HepG2 (cell line): ENCODE data around the gene IL21R. TPM values are rescaled to one million over a fixed set of nuclear protein-coding genes. Genes with fewer than 3 reads are reported as not detected.

ENCODE experiments used
- ATF7-NPFF ChIP-seq: sonication (generic); formaldehyde crosslinking; IDR thresholded peaks from 2 replicates; pipeline ENCODE4 v1.8.1; 2023; ENCODE audit warnings: mild to moderate bottlenecking, low read depth, missing genetic modification reagents, moderate library complexity
- CC2D1A ChIP-seq: sonication (generic); formaldehyde crosslinking; IDR thresholded peaks from 2 replicates; pipeline ENCODE4 v1.8.1; 2023; ENCODE audit warnings: mild to moderate bottlenecking, missing genetic modification reagents
- ERF ChIP-seq: IDR thresholded peaks from 2 replicates; pipeline ENCODE4 v1.6.1; 2018; ENCODE audit warnings: missing biosample characterization, missing genetic modification reagents
- FOXO1 ChIP-seq: sonication (generic); formaldehyde crosslinking; IDR thresholded peaks from 2 replicates; pipeline ENCODE4 v1.4.0; 2020; ENCODE audit warnings: missing genetic modification reagents
- JDP2 ChIP-seq: sonication (generic); formaldehyde crosslinking; IDR thresholded peaks from 2 replicates; pipeline ENCODE4 v1.8.1; 2022; ENCODE audit warnings: missing genetic modification reagents, borderline replicate concordance
- KLF9 ChIP-seq: IDR thresholded peaks from 2 replicates; pipeline ENCODE4 v1.6.1; 2016; ENCODE audit warnings: low read depth
- KMT2A ChIP-seq: sonication (generic); formaldehyde crosslinking; IDR thresholded peaks from 2 replicates; pipeline ENCODE4 v1.4.0; 2020; ENCODE audit warnings: missing genetic modification reagents
- MIER2 ChIP-seq: IDR thresholded peaks from 2 replicates; pipeline ENCODE4 v1.6.1; 2016; ENCODE audit warnings: missing biosample characterization, missing genetic modification reagents
- NR2F1 ChIP-seq, 2 experiments: fragments of 450-650 bp in 1 of 2; formaldehyde crosslinking in 1 of 2; IDR thresholded peaks; 2 replicates each; pipeline versions ENCODE4 v1.5.0 to v1.6.1; 2016 to 2020; ENCODE audit warnings: mild to moderate bottlenecking in 1 of 2, missing compliant biosample characterization in 1 of 2, missing genetic modification reagents in 1 of 2, moderate library complexity in 1 of 2
- POLR2A ChIP-seq, 2 experiments: IDR thresholded peaks; 2 replicates each; pipeline ENCODE4 v1.6.1; 2011; ENCODE audit warnings: low read depth in 2 of 2, low read length in 2 of 2, mild to moderate bottlenecking in 1 of 2, moderate library complexity in 1 of 2; ENCODE audit not compliant: insufficient read depth in 1 of 2
- POLR2G ChIP-seq: fragments of 200-400 bp; formaldehyde crosslinking; IDR thresholded peaks from 2 replicates; pipeline ENCODE4 v1.6.1; 2018; ENCODE audit warnings: mild to moderate bottlenecking, low read depth, low read length, moderate library complexity
- RAD51 ChIP-seq: fragments of 450-650 bp; IDR thresholded peaks from 2 replicates; pipeline ENCODE4 v1.6.1; 2016; ENCODE audit warnings: borderline replicate concordance
- SAP130 ChIP-seq: IDR thresholded peaks from 2 replicates; pipeline ENCODE4 v1.6.1; 2016; ENCODE audit warnings: low read depth
- SOX13 ChIP-seq, 3 experiments: fragments of 450-650 bp in 1 of 3; sonication (generic) in 1 of 3; formaldehyde crosslinking in 1 of 3; IDR thresholded peaks in 2 of 3; conservative IDR thresholded peaks in 1 of 3; 2 replicates each; pipeline versions ENCODE4 v1.5.0 to v1.6.1; 2016 to 2020; ENCODE audit warnings: antibody characterized with exemption in 1 of 3, mild to moderate bottlenecking in 1 of 3, missing compliant biosample characterization in 1 of 3, missing genetic modification reagents in 1 of 3, moderate library complexity in 1 of 3
- XRCC5 ChIP-seq: fragments of 200-400 bp; formaldehyde crosslinking; optimal IDR thresholded peaks from 2 replicates; pipeline ENCODE3; 2017; ENCODE audit warnings: mild to moderate bottlenecking, low read length
- ZNF652 ChIP-seq: IDR thresholded peaks from 2 replicates; pipeline ENCODE4 v1.6.1; 2016; ENCODE audit warnings: low read depth, borderline replicate concordance
- ZNF724P ChIP-seq: sonication (generic); formaldehyde crosslinking; IDR thresholded peaks from 2 replicates; pipeline ENCODE4 v1.8.0; 2022; ENCODE audit warnings: missing genetic modification reagents, borderline replicate concordance
- ZNF792 ChIP-seq: IDR thresholded peaks from 2 replicates; pipeline ENCODE4 v1.6.1; 2016
- polyA plus RNA-seq, 8 experiments: library from polyadenylated mRNA; depleted of rRNA in 3 of 8; stranded (reverse) in 7 of 8; unstranded in 1 of 8; fragments of >200 nt; fragmentation: Illumina TruSeq in 4 of 8; extraction: Trizol in 4 of 8; gene quantifications; 2 replicates each; pipeline versions ENCODE4 v1.2.1 to v1.2.3, GENCODE V29; 2011 to 2016; ENCODE audit warnings: low read depth in 4 of 8, missing spikeins in 1 of 8, mixed read lengths in 1 of 8; ENCODE audit not compliant: insufficient read depth in 1 of 8
- total RNA-seq, 5 experiments: library from RNA; depleted of rRNA; stranded (reverse); fragments of >200 nt; fragmentation: Illumina TruSeq; extraction: Trizol; gene quantifications; 2 replicates each; pipeline ENCODE4 v1.2.3, GENCODE V29; 2016; ENCODE audit warnings: low read depth in 1 of 5
- TF ChIP-seq, protein P1 (sequence below): IDR thresholded peaks from 2 replicates; pipeline ENCODE4 v1.6.1; 2016; ENCODE audit warnings: low read depth
- TF ChIP-seq, protein P2 (sequence below): sonication (generic); formaldehyde crosslinking; IDR thresholded peaks from 2 replicates; pipeline ENCODE4 v1.4.0; 2020; ENCODE audit warnings: missing genetic modification reagents
- TF ChIP-seq, protein P3 (sequence below): sonication (generic); formaldehyde crosslinking; IDR thresholded peaks from 2 replicates; pipeline ENCODE4 v1.4.0; 2020; ENCODE audit warnings: missing genetic modification reagents
- TF ChIP-seq, protein P4 (sequence below): sonication (generic); formaldehyde crosslinking; IDR thresholded peaks from 2 replicates; pipeline ENCODE4 v1.5.1; 2020; ENCODE audit warnings: missing genetic modification reagents, mild to moderate bottlenecking, borderline replicate concordance

IL21R gene
- total and polyA plus RNA-seq, 2 of the 13 experiments (the other 11 are each of a cell fraction or from before 2014, with no cell fraction given): 0.49 to 0.64 TPM

DNA sequence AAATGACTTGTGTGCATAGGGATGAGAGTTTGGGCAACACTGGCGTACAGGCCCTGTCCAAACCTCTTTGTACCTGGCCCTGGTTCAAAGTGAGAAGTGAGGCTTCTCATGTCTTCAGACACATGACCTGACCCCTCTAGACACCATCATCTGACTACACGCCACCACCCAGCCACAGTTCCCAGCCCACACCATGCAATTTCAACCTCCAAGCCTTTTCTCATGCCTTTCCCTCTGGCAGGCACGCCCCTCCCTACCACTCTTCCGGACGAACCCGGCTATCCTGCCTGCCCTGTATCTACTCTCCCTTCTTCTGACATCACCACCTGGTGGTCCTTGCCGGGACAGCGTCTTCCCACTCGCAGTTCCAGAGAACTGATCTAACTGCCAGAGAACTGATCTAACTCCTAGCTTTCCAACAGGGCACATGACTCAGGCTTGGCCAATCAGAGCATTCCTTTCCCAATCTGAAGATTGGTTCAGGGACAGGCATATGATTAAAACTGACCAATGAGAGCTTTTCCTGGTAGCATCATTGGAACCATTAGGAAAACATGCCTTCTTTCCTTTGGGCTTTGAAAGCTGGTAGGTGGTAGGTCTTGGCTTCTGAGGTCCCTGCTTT is 27.1 kb upstream of the IL21R start (continued):
- TF ChIP-seq, protein P1, sequence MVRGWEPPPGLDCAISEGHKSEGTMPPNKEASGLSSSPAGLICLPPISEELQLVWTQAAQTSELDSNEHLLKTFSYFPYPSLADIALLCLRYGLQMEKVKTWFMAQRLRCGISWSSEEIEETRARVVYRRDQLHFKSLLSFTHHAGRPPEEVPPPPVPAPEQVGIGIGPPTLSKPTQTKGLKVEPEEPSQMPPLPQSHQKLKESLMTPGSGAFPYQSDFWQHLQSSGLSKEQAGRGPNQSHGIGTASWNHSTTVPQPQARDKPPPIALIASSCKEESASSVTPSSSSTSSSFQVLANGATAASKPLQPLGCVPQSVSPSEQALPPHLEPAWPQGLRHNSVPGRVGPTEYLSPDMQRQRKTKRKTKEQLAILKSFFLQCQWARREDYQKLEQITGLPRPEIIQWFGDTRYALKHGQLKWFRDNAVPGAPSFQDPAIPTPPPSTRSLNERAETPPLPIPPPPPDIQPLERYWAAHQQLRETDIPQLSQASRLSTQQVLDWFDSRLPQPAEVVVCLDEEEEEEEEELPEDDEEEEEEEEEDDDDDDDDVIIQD: peak; percentile 74
- TF ChIP-seq SOX13 (IDR thresholded peaks at IDR 0.05) (no peak), SOX13 (CRISPR knock-in tag; conservative IDR thresholded peaks at IDR 0.05 in 1 of 2, IDR thresholded peaks at IDR 0.05 in 1 of 2) (peak in 1 of 2 experiments; percentile 9; a peak in 1 of 4 replicates), RAD51 (peak; percentile 93), JDP2 (no peak), ATF7-NPFF (0 out of 2 replicates have a peak, but pooled peaks have one; percentile 52), KLF9 (no peak), POLR2A (IDR thresholded peaks at IDR 0.05; ENCODE audit: insufficient read depth in 1 of 2, low read depth in 2 of 2, low read length in 2 of 2) (peak in 1 of 2 experiments; percentile 44; a peak in 1 of 4 replicates), NR2F1 (CRISPR knock-in tag; IDR thresholded peaks at IDR 0.05) (0 out of 4 replicates have a peak, but pooled peaks of 1 of the 2 experiments have one; percentile 26), CC2D1A (0 out of 2 replicates have a peak, but pooled peaks have one; percentile 17), SAP130 (peak; percentile 65), ZNF652 (CRISPR knock-in tag) (0 out of 2 replicates have a peak, but pooled peaks have one; percentile 29), POLR2G (0 out of 2 replicates have a peak, but pooled peaks have one; percentile 37), KMT2A (peak; percentile 47; the same call in 1 of the 2 replicates), FOXO1 (CRISPR knock-in tag) (no peak), ERF (CRISPR knock-in tag) (peak; percentile 29; the same call in 1 of the 2 replicates), MIER2 (peak; percentile 51; the same call in 1 of the 2 replicates), ZNF724P (CRISPR knock-in tag) (0 out of 2 replicates have a peak, but pooled peaks have one; percentile 44), XRCC5 (peak; percentile 96), ZNF792 (CRISPR knock-in tag) (peak; percentile 79; the same call in 1 of the 2 replicates)
- TF ChIP-seq, protein P2, sequence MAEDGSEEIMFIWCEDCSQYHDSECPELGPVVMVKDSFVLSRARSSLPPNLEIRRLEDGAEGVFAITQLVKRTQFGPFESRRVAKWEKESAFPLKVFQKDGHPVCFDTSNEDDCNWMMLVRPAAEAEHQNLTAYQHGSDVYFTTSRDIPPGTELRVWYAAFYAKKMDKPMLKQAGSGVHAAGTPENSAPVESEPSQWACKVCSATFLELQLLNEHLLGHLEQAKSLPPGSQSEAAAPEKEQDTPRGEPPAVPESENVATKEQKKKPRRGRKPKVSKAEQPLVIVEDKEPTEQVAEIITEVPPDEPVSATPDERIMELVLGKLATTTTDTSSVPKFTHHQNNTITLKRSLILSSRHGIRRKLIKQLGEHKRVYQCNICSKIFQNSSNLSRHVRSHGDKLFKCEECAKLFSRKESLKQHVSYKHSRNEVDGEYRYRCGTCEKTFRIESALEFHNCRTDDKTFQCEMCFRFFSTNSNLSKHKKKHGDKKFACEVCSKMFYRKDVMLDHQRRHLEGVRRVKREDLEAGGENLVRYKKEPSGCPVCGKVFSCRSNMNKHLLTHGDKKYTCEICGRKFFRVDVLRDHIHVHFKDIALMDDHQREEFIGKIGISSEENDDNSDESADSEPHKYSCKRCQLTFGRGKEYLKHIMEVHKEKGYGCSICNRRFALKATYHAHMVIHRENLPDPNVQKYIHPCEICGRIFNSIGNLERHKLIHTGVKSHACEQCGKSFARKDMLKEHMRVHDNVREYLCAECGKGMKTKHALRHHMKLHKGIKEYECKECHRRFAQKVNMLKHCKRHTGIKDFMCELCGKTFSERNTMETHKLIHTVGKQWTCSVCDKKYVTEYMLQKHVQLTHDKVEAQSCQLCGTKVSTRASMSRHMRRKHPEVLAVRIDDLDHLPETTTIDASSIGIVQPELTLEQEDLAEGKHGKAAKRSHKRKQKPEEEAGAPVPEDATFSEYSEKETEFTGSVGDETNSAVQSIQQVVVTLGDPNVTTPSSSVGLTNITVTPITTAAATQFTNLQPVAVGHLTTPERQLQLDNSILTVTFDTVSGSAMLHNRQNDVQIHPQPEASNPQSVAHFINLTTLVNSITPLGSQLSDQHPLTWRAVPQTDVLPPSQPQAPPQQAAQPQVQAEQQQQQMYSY (CRISPR knock-in tag): no peak
- TF ChIP-seq, protein P3, sequence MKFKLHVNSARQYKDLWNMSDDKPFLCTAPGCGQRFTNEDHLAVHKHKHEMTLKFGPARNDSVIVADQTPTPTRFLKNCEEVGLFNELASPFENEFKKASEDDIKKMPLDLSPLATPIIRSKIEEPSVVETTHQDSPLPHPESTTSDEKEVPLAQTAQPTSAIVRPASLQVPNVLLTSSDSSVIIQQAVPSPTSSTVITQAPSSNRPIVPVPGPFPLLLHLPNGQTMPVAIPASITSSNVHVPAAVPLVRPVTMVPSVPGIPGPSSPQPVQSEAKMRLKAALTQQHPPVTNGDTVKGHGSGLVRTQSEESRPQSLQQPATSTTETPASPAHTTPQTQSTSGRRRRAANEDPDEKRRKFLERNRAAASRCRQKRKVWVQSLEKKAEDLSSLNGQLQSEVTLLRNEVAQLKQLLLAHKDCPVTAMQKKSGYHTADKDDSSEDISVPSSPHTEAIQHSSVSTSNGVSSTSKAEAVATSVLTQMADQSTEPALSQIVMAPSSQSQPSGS: peak; percentile 28; the same call in 1 of the 2 replicates
- TF ChIP-seq, protein P4, sequence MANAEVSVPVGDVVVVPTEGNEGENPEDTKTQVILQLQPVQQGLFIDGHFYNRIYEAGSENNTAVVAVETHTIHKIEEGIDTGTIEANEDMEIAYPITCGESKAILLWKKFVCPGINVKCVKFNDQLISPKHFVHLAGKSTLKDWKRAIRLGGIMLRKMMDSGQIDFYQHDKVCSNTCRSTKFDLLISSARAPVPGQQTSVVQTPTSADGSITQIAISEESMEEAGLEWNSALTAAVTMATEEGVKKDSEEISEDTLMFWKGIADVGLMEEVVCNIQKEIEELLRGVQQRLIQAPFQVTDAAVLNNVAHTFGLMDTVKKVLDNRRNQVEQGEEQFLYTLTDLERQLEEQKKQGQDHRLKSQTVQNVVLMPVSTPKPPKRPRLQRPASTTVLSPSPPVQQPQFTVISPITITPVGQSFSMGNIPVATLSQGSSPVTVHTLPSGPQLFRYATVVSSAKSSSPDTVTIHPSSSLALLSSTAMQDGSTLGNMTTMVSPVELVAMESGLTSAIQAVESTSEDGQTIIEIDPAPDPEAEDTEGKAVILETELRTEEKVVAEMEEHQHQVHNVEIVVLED (CRISPR knock-in tag): peak; percentile 34; the same call in 1 of the 2 replicates
